ENCODE data around the gene FHDC1.

The FHDC1 gene

DNA sequence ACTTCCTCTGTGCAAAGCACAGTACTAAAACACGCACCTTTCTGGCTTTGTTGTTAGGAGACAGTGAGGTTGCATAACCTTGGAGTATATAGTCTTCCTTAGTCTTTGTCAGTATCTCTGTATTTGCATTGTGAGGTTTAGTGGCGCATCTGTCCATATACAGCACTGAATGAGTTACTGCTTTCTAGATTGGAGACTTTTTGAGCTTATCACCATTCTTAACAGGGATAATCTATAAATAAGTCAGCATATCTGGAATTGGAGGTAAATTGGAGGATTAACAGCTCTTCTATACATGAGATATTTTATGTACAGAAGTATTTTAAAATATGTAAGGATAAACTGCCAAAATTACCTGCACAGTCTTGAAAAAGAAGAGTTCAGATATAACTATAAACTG, 4.3 kb downstream of the FHDC1 start:
- no peak for TF ChIP-seq EZH2 (IDR thresholded peaks at IDR 0.05; ENCODE audit: borderline replicate concordance, low read length)
- TF ChIP-seq, protein P1, sequence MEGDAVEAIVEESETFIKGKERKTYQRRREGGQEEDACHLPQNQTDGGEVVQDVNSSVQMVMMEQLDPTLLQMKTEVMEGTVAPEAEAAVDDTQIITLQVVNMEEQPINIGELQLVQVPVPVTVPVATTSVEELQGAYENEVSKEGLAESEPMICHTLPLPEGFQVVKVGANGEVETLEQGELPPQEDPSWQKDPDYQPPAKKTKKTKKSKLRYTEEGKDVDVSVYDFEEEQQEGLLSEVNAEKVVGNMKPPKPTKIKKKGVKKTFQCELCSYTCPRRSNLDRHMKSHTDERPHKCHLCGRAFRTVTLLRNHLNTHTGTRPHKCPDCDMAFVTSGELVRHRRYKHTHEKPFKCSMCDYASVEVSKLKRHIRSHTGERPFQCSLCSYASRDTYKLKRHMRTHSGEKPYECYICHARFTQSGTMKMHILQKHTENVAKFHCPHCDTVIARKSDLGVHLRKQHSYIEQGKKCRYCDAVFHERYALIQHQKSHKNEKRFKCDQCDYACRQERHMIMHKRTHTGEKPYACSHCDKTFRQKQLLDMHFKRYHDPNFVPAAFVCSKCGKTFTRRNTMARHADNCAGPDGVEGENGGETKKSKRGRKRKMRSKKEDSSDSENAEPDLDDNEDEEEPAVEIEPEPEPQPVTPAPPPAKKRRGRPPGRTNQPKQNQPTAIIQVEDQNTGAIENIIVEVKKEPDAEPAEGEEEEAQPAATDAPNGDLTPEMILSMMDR (IDR thresholded peaks at IDR 0.05; ENCODE audit: low read length) = no peak
- H3K9ac ChIP-seq (ENCODE audit: low read length) = no peak overlapping the region

DNA sequence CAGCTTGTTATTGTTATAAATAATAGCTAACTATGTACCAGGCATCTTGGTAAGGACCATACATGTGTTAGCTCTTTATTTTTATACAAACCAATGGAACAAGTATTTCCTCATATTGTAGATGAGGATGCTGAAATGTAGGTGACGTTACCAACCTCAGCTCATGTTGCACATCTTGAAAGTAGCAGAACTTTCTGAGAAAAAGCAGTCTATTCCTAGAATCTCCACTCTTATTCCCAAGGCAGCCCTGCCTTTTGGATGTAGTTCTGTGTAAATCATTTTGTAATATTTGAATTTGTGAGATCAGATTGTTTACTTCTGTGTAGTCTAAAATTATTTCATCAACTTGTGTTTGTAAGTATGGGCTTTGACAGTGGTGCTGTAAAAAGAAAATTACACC, 5.3 kb downstream of the FHDC1 start:
- Histone ChIP-seq H3K36me3 (ENCODE audit: insufficient read depth, low read length) (no peaks in the 10 kb centered on the region), H3K9me2 (ENCODE audit: low read depth, low read length) (no peaks in the 10 kb centered on the region), H3K4me3 (ENCODE audit: low read depth, low read length, poor library complexity, severe bottlenecking) (no peak overlapping the region), H3K9me3 (ENCODE audit: low read length) (no peaks in the 10 kb centered on the region), H3K4me2 (ENCODE audit: low read length) (no peak overlapping the region), H3K27ac (ENCODE audit: low read depth, low read length, poor library complexity, severe bottlenecking) (no peak overlapping the region), H3F3A (ENCODE audit: insufficient read depth, low read length) (no peaks in the 10 kb centered on the region), H4K20me1 (ENCODE audit: insufficient read depth, low read length) (no peaks in the 10 kb centered on the region), H3K27me3 (ENCODE audit: insufficient read depth, low read length) (no peaks in the 10 kb centered on the region; the same call in 1 of the 2 replicates), H3K4me1 (ENCODE audit: insufficient read depth, low read length, severe bottlenecking) (no peaks in the 10 kb centered on the region), H3K9ac (ENCODE audit: low read length) (no peak overlapping the region), H3K79me2 (ENCODE audit: insufficient read depth, low read length) (no peaks in the 10 kb centered on the region), H2AFZ (ENCODE audit: low read length) (no peak overlapping the region)
- TF ChIP-seq, protein P1 (IDR thresholded peaks at IDR 0.05; ENCODE audit: low read length) = no peak
- no peak for TF ChIP-seq EZH2 (IDR thresholded peaks at IDR 0.05; ENCODE audit: borderline replicate concordance, low read length)

More for the DNA sequence above, 4.3 kb downstream of the FHDC1 start:
- H3K9me2 ChIP-seq (ENCODE audit: low read depth, low read length) = no peaks in the 10 kb centered on the region
- no peaks in the 10 kb centered on the region; the same call in 1 of the 2 replicates for H3K27me3 ChIP-seq (ENCODE audit: insufficient read depth, low read length)
- no peaks in the 10 kb centered on the region for H3F3A ChIP-seq (ENCODE audit: insufficient read depth, low read length)
- H3K27ac ChIP-seq (ENCODE audit: low read depth, low read length, poor library complexity, severe bottlenecking) = no peak overlapping the region
- H2AFZ ChIP-seq (ENCODE audit: low read length) = no peak overlapping the region
- H3K4me1 ChIP-seq (ENCODE audit: insufficient read depth, low read length, severe bottlenecking) = no peaks in the 10 kb centered on the region
- no peaks in the 10 kb centered on the region for H3K36me3 ChIP-seq (ENCODE audit: insufficient read depth, low read length)
- no peak overlapping the region for H3K4me2 ChIP-seq (ENCODE audit: low read length)
- H4K20me1 ChIP-seq (ENCODE audit: insufficient read depth, low read length) = no peaks in the 10 kb centered on the region
- no peak overlapping the region for H3K4me3 ChIP-seq (ENCODE audit: low read depth, low read length, poor library complexity, severe bottlenecking)
- no peaks in the 10 kb centered on the region for H3K79me2 ChIP-seq (ENCODE audit: insufficient read depth, low read length)
- H3K9me3 ChIP-seq (ENCODE audit: low read length) = no peaks in the 10 kb centered on the region

DNA sequence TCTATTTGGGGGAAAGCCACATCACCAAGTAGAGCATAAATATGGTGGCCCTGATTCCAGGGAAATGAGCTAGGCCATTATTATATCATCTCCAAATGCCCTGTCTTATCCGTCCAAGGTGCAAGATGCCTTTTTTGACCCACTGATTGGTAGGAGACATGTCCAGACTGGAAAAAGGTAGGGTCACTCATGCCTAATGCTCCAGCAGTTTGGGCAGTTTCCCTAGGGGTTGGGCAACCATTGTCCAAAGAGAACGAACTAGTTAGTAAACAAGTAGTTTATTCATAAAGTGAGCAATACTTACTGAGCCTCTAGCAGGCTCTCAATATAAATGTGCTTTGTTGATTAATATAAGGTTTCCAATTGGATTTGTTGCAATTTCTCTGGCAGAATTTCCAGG, 6.2 kb downstream of the FHDC1 start:
- TF ChIP-seq EZH2 (IDR thresholded peaks at IDR 0.05; ENCODE audit: borderline replicate concordance, low read length) = no peak
- TF ChIP-seq, protein P1 (IDR thresholded peaks at IDR 0.05; ENCODE audit: low read length) = no peak
- H3F3A ChIP-seq (ENCODE audit: insufficient read depth, low read length) = no peaks in the 10 kb centered on the region
- H3K27me3 ChIP-seq (ENCODE audit: insufficient read depth, low read length) = no peaks in the 10 kb centered on the region; the same call in 1 of the 2 replicates
- H3K9ac ChIP-seq (ENCODE audit: low read length) = no peak overlapping the region
- H4K20me1 ChIP-seq (ENCODE audit: insufficient read depth, low read length) = no peaks in the 10 kb centered on the region
- H3K4me2 ChIP-seq (ENCODE audit: low read length) = no peak overlapping the region
- no peak overlapping the region for H3K27ac ChIP-seq (ENCODE audit: low read depth, low read length, poor library complexity, severe bottlenecking)
- H3K9me3 ChIP-seq (ENCODE audit: low read length) = no peaks in the 10 kb centered on the region
- no peaks in the 10 kb centered on the region for H3K4me1 ChIP-seq (ENCODE audit: insufficient read depth, low read length, severe bottlenecking)
- H3K4me3 ChIP-seq (ENCODE audit: low read depth, low read length, poor library complexity, severe bottlenecking) = no peak overlapping the region
- H3K79me2 ChIP-seq (ENCODE audit: insufficient read depth, low read length) = no peaks in the 10 kb centered on the region
- H2AFZ ChIP-seq (ENCODE audit: low read length) = no peak overlapping the region
- no peaks in the 10 kb centered on the region for H3K36me3 ChIP-seq (ENCODE audit: insufficient read depth, low read length)
- no peaks in the 10 kb centered on the region for H3K9me2 ChIP-seq (ENCODE audit: low read depth, low read length)

Data from OCI-LY1 (cell line).